EH (cell line): ENCODE data around the gene NHLH1.
"Not testable (repeated sequence)": the region's sequence is repeated elsewhere in the genome, so short reads cannot be mapped to it uniquely, and the experiment has no call there.

Experiments
- DNase-seq: peaks from one replicate; pipeline ENCODE4 v3.0.0-alpha.2; 2015; ENCODE audit warnings: low read depth

NHLH1 gene

GRCh38 chr1:160384812-160385211, 17.9 kb downstream of the NHLH1 start:
- not testable (repeated sequence) for DNase-seq

GRCh38 chr1:160388406-160388805, 21.5 kb downstream of the NHLH1 start:
- DNase-seq, result not testable (repeated sequence)

- DNase-seq, result no peak
Observed at GRCh38 chr1:160394673-160395072, 27.8 kb downstream of the NHLH1 start.

- DNase-seq, result no peak
Observed at GRCh38 chr1:160397651-160398050, 30.8 kb downstream of the NHLH1 start.

GRCh38 chr1:160398823-160399222, 32.0 kb downstream of the NHLH1 start:
- no peak for DNase-seq

GRCh38 chr1:160399544-160400222, 32.8 kb downstream of the NHLH1 start:
- no peak for DNase-seq

- peak; percentile 10 for DNase-seq
Observed at GRCh38 chr1:160400223-160400645, 33.4 kb downstream of the NHLH1 start, which contains the start of gene VANGL2. Gene VANGL2, plus strand, starts transcription at chr1:160400564. Its CDS starts 15,274 bp downstream, at chr1:160415838.

- DNase-seq, result no peak
Observed at GRCh38 chr1:160400646-160401486, 34.0 kb downstream of the NHLH1 start.

GRCh38 chr1:160401487-160401805, 34.6 kb downstream of the NHLH1 start:
- DNase-seq, result no peak

GRCh38 chr1:160402001-160402795, 35.3 kb downstream of the NHLH1 start:
- no peak for DNase-seq

- DNase-seq, result no peak
Observed at GRCh38 chr1:160403244-160403643, 36.4 kb downstream of the NHLH1 start.

GRCh38 chr1:160404094-160404493, 37.2 kb downstream of the NHLH1 start:
- no peak for DNase-seq

GRCh38 chr1:160405331-160405877, 38.5 kb downstream of the NHLH1 start:
- no peak for DNase-seq

GRCh38 chr1:160406131-160406968, 39.5 kb downstream of the NHLH1 start:
- no peak for DNase-seq

GRCh38 chr1:160407839-160408801, 41.2 kb downstream of the NHLH1 start:
- DNase-seq, result peak; percentile 9

- DNase-seq, result no peak
Observed at GRCh38 chr1:160408864-160409263, 42.0 kb downstream of the NHLH1 start.

- DNase-seq, result no peak
Observed at GRCh38 chr1:160409486-160409885, 42.6 kb downstream of the NHLH1 start.

- DNase-seq, result no peak
Observed at GRCh38 chr1:160410406-160411005, 43.6 kb downstream of the NHLH1 start.

GRCh38 chr1:160411271-160412027, 44.6 kb downstream of the NHLH1 start:
- DNase-seq, result no peak
